ENCODE results near the gene LEPR. TPM values are rescaled to one million over a fixed set of nuclear protein-coding genes. Genes with fewer than 3 reads are reported as not detected.

Gene LEPR
- total RNA-seq, 4 donors from 2014 or later = 10.5 to 36.5 (median 17.5) TPM

Small RNA genes lying within 50 kb of the gene (small RNA-seq; reads per million reads assigned to genes)
- not detected for gene RNU2-15P

Other genes starting within 250 kb of the LEPR start
- 1 to 10 TPM in 3 of 4 donors, under 1 TPM in 1; 0.88 to 3.6 (median 2.0) TPM for gene DNAJC6, start 111.1 kb upstream of the LEPR start, total RNA-seq
- gene LEPROT, start within 50 bp of the LEPR start, total RNA-seq = 10 to 100 TPM; 74.0 to 96.8 (median 81.3) TPM